Astrocyte (in vitro differentiated cells and primary cell): Measurements from ENCODE around the gene GMEB2.

Experiments
- EZH2 ChIP-seq: IDR thresholded peaks from 2 replicates; pipeline ENCODE4 v1.6.1; 2012; ENCODE audit warnings: mild to moderate bottlenecking, low read length, inconsistent platforms; ENCODE audit not compliant: insufficient read depth
- TF ChIP-seq, protein P1 (sequence below): IDR thresholded peaks from 2 replicates; pipeline ENCODE4 v1.5.1; 2011; ENCODE audit warnings: low read depth, mild to moderate bottlenecking, inconsistent platforms, low read length, moderate library complexity; ENCODE audit not compliant: insufficient read depth

DNA sequence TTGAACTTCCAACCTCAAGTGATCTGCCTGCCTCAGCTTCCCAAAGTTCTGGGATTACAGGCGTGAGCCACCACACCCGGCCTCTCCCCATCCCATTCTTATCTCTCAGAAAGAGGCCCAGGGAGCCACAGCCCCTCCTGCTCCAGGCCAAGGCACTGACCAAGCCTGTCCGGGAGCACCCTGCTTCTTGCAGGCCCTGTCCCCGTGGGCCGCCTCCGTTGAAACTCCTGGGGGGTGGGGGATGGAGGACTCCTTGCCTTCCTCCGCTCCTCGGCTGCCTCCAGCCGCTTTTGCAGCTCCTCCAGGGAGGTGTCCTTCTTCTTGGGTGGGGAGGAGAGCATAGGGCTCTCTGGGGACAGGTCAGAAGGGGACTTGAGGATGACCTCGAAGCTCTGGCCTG, 16.6 kb upstream of the GMEB2 start:
- TF ChIP-seq, protein P1, sequence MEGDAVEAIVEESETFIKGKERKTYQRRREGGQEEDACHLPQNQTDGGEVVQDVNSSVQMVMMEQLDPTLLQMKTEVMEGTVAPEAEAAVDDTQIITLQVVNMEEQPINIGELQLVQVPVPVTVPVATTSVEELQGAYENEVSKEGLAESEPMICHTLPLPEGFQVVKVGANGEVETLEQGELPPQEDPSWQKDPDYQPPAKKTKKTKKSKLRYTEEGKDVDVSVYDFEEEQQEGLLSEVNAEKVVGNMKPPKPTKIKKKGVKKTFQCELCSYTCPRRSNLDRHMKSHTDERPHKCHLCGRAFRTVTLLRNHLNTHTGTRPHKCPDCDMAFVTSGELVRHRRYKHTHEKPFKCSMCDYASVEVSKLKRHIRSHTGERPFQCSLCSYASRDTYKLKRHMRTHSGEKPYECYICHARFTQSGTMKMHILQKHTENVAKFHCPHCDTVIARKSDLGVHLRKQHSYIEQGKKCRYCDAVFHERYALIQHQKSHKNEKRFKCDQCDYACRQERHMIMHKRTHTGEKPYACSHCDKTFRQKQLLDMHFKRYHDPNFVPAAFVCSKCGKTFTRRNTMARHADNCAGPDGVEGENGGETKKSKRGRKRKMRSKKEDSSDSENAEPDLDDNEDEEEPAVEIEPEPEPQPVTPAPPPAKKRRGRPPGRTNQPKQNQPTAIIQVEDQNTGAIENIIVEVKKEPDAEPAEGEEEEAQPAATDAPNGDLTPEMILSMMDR: no peak
- no peak for TF ChIP-seq EZH2
